Fibroblast of the conjunctiva (primary cell): ENCODE measurements around the gene ERN2.
"Not testable (repeated sequence)": the region's sequence is repeated elsewhere in the genome, so short reads cannot be mapped to it uniquely, and the experiment has no call there.

Experiments
- DNase-seq: peaks from one replicate; pipeline ENCODE4 v3.0.0-alpha.2; 2010; ENCODE audit warnings: low read depth

ERN2 gene

DNA sequence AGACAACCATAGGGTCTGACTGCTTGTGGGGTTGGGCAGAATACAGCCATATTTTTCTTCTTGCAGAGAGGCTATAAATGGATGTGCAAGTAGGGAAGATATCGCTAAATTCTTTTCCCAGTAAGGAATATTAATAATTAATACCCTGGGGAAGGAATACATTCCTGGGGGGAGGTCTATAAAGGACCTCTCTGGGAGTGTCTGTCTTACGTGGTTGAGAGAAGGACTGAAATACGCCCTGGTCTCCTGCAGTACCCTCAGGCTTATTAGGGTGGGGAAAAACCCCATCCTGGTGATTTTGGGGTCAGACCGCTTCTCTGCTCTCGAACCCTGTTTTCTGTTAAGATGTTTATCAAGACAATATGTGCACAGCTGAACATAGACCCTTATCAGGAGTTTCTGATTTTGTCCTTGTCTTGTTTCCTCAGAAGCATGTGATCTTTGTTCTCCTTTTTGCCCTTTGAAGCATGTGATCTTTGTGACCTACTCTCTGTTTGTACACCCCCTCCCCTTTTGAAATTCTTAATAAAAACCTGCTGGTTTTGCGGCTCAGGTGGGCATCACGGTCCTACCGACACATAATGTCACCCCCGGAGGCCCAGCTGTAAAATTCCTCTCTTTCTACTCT lies 9.7 kb upstream of the ERN2 start:
- not testable (repeated sequence) for DNase-seq

DNA sequence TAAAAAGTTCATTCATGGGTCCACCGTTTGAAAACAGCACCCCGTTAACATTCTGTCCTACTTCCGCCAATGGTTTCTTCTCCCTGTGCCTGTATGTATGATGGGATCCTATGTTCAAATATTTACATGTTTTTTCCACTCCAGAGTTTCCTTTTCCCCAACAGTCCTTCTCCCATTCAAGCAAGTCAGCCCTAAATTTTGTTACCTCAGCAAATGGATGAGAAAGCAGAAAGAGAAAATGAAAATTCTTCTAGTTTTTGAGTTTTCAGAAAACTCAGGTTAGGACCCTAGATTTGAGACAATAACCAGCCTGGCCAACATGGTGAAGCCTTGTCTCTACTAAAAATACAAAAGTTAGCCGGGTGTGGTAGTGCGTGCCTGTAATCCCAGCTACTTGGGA lies 3.5 kb upstream of the ERN2 start:
- DNase-seq, result no peak

DNA sequence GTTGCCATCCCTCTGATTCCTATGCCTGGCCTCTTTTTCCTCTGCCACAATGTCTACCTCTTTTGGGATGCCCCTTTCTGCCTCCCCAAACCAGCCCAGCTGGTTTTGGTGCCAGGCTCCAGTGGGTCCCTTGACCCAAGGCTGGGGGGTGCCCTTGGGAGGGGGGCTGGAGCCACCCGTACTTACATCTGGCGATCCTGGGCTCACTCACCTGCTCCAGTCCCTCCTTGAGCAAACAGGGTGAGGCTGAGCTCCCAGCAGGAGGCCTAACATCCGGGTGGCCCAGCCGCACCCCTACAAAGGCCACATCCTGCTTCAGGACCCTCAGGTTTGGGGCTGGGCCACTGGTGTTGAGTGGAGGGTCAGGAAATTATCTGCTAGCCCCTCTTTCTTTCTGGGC lies 1.2 kb downstream of the ERN2 start:
- no peak for DNase-seq

DNA sequence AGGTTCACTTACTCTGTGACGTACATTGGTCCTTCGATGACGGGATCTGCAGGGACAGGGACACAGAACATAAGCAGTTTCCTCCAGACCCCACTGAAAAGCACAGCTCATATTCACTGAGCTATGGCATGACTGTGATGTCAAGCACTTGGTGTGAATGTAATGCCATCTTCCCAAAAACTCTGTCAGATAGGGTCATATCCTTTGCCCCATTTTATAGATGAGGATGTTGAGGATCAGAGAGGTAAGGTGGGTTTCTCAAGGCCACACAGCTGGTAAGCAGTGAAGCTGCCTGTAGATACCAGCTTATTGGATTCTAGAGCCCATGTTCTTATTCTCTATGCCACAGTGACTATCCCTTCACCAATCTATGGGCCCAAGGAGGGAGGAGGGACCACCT lies 2.5 kb downstream of the ERN2 start:
- no peak for DNase-seq

DNA sequence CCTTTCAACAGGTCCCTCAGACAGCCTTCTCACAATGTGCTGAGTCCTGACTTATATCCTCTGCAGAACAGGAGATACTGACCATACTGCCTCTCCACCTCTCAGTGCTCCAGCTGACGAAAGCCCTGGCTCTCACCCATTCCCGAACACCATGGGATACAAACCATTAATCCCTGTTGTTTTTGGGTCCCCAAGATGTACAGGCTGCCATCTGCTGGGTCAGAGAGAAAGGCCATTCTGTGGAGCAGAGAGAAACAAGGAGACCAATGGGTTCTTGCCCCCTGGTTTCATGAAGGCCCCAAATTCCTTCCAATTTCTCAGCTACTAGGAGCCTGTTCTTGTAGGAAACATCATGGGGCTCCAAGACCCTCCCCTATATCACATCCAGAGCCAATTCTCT lies 3.0 kb downstream of the ERN2 start:
- no peak for DNase-seq

DNA sequence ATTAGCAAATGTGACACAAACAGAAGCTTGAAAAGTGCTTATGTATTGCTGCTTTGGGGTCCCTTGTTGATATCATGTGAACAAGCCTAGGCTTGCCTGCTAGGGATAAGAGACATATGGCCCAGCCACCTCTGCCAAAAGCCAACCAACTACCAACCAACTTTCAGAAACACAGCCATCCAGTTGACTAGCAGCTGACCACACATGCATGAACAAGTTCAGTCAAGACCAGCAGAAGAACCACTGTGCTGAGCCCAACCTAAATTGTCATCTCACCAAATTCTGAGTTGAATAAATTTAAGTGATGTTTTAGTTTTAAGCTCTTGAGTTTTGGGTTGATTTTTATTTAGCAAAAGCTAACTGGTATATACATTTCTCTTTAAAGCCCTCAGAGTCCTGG lies 3.5 kb downstream of the ERN2 start:
- no peak for DNase-seq

DNA sequence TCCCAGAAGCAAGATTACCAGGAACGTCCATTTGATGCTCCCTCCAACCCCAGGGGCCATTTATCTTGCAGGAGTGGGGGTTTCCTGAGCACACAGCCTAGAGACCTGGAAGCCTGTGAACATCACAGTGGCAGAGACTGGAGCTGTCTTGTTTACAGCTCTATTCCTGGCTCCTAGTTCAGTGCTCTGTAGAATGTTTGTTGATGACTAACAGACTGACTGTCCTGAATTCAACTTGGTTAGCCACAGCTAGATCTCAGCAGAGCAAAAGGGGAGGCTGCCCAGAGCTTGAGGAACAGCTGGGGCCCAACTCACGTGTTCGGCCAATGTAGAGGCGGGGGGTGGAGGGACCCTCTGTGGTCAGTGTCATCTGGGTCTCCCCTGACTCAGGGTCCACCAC lies 6.6 kb downstream of the ERN2 start:
- no peak for DNase-seq

DNA sequence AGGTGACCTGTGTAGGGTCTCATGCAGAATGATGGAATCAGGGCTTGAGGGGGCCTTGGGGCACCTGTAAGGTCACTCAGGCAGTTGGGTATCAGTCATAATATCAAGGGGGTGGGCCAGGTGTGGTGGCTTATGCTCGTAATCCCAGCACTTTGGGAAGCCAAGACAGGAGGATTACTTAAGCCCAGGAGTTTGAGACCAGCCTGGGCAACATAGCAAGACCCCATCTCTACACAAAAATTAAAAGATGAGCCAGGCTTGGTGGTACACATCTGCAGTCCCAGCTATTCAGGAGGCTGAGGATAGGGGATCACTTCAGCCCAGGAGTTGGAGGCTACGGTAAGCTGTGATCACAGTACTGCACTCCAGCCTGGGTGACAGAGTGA lies 7.5 kb downstream of the ERN2 start:
- no peak for DNase-seq

DNA sequence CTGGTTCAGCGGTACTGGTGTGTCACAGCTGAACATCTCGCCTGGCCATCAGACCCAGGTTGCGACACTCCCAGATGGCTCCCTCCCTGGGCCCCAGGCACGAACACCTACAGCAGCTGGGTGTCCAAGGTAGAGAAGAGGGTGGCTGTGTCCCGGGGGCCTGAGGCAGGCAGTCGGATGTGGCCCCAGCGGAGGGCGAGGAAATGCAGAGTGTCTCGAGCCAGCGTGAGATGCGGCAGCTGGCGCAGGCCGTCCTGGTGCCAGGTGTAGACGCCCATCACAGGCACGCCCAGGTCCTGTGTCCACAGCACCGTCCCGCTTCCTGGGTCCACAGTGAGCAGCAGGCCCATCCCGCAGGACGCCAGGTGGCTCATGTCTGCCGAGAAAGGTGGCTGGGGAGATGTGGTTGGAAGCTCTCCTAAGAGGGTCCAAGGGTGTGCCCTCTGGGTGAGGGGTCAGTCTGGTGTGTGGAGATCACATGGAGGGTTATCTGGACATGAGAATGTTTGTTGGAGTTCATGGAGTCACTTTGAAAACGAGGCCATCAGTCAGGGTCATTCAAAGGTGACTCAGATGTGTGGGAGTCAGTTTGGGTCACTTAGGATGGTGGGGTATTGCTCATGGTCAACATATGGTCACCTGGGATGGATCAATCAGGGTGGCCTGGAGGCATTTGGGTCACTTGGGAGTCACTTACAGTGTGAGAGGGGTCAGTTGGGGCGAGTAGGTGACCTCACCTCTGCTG lies 8.1 kb downstream of the ERN2 start:
- DNase-seq, result no peak

DNA sequence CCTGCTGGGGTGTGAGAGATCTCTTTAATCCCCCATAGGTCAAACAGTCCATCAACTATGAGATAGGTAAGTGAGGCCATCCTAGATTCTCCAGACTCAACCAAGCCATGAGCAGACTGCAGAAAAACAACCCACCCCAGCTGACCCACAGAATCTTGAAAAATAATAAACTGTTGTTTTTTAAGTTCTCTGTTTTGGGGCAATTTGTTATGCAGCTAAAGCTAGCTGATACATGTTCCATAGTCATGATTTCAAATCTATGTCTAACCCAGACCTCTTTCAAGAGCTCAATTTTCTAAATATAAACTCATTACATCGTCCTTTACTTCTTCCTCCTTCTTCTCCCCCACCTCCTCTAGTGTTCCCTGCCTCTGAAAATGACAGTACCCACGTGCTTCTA lies 10.1 kb downstream of the ERN2 start:
- DNase-seq, result no peak

DNA sequence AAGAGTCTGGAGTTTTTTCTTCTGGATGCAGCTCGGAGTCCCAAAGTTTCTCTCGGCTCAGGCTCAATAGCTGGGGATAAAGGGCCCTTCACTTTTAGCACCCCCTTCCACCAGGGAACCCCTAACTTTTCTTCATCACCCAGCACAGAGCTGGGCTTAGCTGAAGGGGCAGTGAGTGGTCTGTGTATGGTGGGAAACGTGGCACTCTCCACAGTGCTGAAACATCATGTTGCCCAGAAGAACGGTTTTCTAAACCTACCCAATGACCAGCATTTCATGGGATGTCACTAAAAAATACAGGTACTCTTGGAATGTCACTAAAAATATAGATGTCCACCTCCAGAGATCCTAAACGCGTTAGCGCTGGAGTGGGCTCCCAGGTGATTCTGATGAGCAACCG lies 12.0 kb downstream of the ERN2 start:
- no peak for DNase-seq

DNA sequence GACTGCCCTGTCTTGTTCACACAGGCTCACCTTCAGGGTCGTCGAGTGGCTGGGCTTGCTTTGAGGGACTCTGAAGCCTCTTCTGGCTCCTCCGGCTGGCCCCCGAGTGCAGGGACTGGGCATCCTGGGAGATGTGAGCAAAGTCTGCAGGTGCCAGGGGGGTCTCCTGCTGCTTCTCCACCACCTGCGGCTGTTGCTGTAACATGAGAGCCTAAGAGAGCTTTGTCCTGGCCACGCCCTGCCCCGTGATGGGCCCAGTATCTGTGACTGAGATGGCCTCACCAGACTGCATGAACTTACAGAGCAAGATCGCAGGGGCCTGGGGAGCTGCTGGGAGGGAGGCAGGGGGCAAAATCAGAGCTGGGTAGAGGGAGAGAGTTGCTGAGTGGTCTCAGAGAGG lies 12.5 kb downstream of the ERN2 start:
- DNase-seq, result no peak

DNA sequence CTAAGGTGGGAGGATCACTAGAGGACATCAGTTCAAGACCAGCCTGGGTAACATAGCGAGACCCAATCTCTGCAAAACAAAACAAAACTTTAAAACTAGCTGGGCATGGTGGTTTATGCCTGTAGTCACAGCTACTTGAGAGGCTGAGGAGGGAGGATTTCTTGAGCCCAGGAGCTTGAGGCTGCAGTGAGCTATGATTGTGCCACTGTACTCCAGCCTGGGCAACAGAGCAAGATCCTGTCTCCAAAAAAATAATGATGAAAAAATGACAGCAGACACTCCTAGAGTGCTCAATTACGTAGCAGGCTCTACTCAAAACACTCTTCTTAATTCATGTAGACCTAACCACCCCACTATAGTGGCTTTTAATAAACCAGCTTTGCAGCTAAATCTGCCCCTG lies 12.9 kb downstream of the ERN2 start:
- no peak for DNase-seq

DNA sequence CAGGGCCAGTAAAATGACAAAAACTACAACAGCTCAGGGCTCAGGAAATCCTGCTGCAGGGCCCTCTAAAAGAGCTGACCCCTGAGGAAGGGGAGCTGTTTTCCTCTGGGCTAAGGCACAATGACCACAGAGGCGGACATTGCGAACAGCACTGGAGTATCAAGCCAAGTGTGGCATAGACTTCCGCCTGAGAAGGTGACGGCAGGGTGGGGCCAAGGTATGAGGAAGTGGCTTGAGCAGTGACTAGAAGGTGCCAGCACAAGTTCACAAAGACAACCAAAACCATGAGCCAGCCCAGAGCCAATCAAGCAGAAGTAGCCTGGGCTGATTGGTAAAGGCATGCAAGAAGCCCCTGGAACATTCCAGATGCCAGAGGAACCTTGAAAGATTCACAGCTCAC lies 13.9 kb downstream of the ERN2 start:
- DNase-seq, result no peak

DNA sequence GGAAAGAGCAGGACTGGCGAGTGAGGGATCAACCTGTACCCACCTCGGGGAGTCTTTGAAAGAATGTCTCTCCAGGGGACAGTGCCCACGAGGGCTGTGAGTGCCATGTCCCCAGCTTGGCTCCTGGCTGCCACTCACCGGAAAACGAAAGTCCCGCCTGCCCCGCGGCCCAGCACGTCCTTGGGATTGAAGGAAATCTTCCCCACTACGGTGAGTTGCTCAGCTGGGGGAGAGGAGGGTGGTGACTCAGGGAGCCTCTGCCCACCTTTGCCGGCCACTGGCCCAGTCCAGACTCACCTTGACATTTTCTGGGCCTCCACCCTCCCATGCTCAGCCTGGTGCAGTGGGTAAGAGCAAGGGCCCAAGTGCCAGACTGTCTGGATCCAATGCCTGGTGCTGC lies 17.3 kb downstream of the ERN2 start:
- DNase-seq, result no peak

DNA sequence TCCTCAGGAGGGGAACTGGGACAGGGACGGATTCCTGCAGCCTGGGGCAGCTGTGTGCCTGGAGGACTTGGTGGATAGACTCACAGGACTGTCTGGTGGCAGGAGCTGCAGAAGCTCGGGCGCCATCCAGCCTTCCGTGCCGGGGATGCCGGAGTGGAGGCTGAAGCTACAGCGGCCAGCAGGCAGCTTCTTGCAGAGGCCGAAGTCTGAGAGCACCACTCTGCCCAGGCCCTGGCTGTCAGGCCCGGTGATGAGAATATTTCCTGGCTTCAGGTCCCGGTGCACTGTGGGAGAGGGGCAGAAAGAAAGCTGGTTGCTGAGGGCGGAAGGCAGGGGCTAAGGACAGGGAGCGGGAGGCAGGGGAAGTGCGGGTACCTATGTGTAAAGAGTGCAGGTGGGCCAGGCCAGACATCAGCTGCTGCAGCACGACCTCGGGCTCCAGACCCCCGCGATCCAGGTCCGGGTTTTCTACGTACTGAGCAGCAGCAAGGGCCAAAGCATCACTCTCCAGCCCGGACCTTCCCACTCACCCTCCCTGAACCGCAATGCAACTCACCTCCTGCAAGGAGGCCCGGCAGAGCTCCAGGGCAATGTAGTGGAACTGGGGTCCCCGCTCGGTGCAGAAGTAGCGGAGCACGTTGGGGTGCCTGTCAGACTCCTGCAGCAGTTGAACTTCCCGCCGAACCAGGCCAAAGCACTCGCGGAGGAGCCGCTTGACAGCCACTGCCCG lies 18.2 kb downstream of the ERN2 start:
- DNase-seq, result no peak

DNA sequence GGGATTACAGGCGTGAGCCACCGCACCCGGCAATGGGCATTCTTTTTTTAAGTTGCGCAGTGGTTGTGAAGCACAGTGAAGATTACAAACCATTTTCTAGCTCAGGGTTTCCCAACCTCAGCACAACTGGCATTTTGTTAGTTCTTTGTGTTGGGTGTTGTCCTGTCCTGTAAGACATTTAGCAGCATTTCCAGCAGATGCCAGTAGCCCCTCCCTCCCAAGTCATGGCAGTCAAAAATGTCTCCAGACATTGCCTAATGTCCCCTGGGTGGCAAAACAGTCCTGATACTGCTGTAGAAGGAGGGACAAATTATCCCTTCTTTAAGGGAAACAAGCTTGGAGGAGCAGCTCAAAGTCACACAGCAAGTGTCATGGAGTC lies 18.8 kb downstream of the ERN2 start:
- no peak for DNase-seq

DNA sequence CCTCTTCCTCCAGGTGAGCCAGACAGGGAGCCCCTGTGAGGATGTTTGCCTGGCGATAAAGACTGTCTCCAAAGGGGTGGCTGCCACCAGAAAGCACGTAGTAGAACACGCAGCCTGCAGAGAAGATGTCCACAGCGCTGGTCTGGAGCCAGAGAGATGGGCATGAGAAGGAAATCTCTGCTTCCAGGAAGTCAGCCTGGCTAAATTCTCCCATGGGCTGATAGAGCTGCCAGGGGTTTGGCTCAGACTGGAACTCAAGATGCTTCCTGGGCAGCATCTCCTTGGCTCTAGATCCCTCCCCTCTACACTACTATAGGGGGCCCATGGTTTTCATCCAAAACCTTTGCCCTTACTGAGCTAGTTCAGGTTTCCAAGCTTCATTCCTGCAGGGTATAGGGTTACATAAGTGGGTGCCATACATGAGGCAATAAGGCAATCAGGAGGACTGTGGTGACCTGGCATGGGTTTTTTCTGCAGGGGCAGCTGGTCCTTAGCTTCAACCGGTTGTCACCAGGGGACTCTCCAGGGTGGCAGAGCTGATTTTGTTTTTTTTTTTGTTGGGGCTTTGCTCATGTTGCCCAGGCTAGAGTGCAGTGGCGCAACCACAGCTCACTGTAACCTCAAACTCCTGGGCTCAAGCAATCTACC lies 20.7 kb downstream of the ERN2 start:
- no peak for DNase-seq

DNA sequence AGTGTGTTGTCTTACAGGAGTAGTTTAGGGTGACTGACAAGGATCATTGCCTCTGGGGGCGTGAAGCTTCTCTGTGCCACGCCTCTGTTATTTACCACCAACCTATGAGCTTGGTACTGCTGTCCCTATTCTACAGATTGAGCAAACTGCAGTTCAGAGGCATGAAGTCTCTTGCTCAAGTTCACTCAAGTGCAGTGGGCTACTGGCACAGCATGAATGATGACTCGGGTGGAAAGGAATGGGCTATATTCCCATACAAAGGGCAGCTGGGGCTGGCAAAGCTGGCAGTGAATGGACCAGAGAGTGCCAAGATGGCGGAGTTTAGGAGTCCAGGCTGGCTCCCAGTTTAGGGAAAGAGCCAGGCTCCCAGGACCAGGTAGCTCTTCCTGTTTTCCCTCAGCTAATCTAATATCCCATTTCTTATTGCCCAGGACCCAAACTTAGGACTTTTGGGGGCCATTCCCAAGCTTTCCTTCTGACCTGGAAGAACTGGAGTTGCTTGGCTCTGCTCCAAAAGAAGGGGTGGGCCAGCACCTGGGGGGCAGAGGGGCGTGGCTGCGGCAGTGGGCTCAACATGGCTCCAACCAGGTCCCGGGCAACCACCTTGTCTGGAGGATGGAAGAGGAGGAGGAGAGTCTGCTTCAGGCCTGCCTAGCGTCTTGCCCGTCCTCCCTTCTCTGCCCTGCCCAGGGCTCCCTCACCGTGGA lies 21.4 kb downstream of the ERN2 start:
- peak; percentile 49 for DNase-seq

DNA sequence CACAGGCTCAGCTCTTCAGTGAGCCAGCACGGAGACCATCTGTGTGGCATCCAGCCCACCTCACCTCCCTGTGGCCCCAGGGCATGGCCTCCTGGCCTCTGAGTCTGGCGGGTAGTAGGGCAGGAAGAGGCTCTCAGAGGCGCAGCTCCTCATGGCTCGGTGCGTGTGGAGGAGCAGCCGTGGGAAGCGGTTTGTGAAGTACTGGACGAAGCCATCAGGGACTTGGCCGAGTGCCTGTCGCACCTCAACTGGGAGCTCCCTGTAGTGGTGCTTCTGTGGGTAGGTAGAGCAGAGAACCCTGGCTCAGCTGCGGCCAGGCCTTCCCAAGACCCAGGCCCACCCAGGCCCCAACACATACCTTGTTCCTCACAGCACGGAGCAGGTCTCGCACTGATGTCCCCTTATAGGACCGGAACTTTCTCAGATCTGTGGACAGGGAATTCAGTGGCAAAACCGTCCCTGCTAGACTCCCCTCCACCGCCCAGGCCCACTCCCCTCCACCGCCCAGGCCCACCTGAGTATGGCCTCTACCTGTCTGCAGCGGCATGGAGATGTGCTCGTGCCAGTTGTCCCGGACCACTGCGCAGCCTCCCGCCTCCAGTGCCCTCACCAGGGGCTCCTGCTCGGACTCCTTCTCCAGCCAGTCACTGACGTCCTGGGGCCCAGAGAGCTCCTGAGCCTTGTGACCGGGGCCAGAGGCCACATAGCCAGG lies 22.1 kb downstream of the ERN2 start:
- no peak for DNase-seq

DNA sequence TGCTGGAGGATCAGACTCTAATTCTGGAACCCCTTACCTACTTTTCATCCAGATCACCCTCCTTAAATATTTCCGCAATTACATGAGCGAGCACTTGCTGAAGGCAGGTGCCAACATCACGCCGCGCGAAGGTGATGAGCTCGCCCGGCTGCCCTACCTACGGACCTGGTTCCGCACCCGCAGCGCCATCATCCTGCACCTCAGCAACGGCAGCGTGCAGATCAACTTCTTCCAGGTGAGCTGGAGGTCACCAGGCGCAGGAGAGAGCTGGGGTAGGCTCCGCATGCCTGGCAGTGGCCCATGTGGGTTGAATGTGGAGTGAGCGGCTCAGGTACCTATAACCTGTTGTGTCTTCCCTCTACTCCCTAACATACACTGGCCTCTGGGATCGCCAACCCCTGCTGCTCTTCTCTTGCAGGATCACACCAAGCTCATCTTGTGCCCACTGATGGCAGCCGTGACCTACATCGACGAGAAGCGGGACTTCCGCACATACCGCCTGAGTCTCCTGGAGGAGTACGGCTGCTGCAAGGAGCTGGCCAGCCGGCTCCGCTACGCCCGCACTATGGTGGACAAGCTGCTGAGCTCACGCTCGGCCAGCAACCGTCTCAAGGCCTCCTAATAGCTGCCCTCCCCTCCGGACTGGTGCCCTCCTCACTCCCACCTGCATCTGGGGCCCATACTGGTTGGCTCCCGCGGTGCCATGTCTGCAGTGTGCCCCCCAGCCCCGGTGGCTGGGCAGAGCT lies 23.4 kb downstream of the ERN2 start:
- DNase-seq, result no peak
